Measurements from ENCODE around the gene TNFRSF19.

DNA sequence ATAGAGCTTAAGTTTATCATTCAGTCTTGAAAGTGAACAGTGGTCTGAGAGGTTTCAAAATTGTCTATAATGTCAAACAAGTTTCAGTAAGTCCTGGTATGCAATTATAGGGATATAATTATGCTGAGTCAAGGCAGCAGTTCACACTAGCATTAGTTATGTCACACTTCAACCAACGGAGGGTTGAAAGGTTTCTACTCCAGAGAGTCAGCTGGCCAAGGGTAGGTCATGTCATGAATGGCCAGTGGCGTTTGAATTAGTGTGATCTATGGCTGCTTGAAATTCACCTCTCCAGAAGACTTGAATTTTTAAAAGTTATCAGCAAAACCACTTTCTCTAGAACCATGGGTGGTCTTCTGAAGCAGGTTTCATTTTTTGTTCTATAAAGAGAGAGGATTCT is 108.6 kb downstream of the TNFRSF19 start:
- TF ChIP-seq, protein P1, sequence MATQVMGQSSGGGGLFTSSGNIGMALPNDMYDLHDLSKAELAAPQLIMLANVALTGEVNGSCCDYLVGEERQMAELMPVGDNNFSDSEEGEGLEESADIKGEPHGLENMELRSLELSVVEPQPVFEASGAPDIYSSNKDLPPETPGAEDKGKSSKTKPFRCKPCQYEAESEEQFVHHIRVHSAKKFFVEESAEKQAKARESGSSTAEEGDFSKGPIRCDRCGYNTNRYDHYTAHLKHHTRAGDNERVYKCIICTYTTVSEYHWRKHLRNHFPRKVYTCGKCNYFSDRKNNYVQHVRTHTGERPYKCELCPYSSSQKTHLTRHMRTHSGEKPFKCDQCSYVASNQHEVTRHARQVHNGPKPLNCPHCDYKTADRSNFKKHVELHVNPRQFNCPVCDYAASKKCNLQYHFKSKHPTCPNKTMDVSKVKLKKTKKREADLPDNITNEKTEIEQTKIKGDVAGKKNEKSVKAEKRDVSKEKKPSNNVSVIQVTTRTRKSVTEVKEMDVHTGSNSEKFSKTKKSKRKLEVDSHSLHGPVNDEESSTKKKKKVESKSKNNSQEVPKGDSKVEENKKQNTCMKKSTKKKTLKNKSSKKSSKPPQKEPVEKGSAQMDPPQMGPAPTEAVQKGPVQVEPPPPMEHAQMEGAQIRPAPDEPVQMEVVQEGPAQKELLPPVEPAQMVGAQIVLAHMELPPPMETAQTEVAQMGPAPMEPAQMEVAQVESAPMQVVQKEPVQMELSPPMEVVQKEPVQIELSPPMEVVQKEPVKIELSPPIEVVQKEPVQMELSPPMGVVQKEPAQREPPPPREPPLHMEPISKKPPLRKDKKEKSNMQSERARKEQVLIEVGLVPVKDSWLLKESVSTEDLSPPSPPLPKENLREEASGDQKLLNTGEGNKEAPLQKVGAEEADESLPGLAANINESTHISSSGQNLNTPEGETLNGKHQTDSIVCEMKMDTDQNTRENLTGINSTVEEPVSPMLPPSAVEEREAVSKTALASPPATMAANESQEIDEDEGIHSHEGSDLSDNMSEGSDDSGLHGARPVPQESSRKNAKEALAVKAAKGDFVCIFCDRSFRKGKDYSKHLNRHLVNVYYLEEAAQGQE (IDR thresholded peaks at IDR 0.05; ENCODE audit: borderline replicate concordance in 1 of 2, low read depth in 1 of 2, low read length in 2 of 2), result no peak
- TF ChIP-seq, protein P2, sequence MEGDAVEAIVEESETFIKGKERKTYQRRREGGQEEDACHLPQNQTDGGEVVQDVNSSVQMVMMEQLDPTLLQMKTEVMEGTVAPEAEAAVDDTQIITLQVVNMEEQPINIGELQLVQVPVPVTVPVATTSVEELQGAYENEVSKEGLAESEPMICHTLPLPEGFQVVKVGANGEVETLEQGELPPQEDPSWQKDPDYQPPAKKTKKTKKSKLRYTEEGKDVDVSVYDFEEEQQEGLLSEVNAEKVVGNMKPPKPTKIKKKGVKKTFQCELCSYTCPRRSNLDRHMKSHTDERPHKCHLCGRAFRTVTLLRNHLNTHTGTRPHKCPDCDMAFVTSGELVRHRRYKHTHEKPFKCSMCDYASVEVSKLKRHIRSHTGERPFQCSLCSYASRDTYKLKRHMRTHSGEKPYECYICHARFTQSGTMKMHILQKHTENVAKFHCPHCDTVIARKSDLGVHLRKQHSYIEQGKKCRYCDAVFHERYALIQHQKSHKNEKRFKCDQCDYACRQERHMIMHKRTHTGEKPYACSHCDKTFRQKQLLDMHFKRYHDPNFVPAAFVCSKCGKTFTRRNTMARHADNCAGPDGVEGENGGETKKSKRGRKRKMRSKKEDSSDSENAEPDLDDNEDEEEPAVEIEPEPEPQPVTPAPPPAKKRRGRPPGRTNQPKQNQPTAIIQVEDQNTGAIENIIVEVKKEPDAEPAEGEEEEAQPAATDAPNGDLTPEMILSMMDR (CRISPR knock-in tag; IDR thresholded peaks at IDR 0.05), result no peak
- no peak for TF ChIP-seq MTA3 (CRISPR knock-in tag; IDR thresholded peaks at IDR 0.05)
- TF ChIP-seq, protein P3, sequence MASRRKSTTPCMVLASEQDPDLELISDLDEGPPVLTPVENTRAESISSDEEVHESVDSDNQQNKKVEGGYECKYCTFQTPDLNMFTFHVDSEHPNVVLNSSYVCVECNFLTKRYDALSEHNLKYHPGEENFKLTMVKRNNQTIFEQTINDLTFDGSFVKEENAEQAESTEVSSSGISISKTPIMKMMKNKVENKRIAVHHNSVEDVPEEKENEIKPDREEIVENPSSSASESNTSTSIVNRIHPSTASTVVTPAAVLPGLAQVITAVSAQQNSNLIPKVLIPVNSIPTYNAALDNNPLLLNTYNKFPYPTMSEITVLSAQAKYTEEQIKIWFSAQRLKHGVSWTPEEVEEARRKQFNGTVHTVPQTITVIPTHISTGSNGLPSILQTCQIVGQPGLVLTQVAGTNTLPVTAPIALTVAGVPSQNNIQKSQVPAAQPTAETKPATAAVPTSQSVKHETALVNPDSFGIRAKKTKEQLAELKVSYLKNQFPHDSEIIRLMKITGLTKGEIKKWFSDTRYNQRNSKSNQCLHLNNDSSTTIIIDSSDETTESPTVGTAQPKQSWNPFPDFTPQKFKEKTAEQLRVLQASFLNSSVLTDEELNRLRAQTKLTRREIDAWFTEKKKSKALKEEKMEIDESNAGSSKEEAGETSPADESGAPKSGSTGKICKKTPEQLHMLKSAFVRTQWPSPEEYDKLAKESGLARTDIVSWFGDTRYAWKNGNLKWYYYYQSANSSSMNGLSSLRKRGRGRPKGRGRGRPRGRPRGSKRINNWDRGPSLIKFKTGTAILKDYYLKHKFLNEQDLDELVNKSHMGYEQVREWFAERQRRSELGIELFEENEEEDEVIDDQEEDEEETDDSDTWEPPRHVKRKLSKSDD (CRISPR knock-in tag; IDR thresholded peaks at IDR 0.05; ENCODE audit: low read depth), result no peak
